Measurements from ENCODE around the gene ST8SIA5. TPM values are rescaled to one million over a fixed set of nuclear protein-coding genes. Genes with fewer than 3 reads are reported as not detected.

The ST8SIA5 gene
- total RNA-seq, 1 experiment from 2014 or later: 5.4 TPM

DNA sequence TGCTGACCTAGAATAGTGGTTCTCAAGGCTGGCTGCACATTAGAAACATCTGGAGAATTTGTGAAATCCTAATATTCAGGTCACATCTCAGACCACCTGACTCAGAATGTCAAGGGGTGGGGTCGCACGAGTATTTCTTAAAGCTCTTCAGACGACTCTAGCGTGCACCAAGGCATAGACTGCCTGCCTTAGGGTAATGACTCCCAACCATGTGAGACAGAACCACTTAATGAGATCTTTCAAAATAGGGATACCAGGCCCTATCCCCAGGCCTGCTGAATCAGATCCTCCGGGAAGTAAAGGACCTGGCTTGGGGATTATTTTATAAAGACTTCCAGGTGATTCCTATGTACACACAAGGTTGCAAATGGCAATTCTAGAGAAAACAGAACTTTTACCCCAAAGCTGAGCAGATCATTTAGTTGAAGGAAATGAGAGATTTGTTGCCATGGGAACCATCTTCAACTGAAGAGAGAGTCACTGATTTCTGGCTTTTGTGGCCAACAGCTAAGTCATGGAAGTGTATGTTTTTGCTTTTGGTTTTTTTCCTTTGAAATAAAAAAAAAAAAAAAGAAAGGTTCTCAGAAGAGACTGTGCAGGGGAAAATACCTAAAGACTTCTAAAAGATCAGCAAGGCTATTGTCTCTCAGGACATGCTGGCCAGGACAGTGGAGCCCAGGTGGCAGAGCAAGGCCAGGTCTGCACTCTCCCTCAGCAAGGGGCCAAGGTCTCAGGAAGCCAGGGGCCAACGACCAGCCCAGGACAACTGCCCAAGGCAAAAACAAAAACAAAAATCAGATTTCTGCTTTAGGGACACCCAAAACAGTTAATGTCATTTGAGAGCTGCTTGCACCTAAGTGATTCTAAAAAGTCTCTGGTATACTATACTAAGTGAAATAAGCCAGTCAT is 84.5 kb downstream of the ST8SIA5 start:
- TF ChIP-seq ZNF121 (CRISPR knock-in tag; IDR thresholded peaks at IDR 0.05) (0 out of 2 replicates have a peak, but pooled peaks have one; percentile 42), ZNF317 (CRISPR knock-in tag; IDR thresholded peaks at IDR 0.05; ENCODE audit: borderline replicate concordance, low read depth) (no peak)
- TF ChIP-seq, protein P1, sequence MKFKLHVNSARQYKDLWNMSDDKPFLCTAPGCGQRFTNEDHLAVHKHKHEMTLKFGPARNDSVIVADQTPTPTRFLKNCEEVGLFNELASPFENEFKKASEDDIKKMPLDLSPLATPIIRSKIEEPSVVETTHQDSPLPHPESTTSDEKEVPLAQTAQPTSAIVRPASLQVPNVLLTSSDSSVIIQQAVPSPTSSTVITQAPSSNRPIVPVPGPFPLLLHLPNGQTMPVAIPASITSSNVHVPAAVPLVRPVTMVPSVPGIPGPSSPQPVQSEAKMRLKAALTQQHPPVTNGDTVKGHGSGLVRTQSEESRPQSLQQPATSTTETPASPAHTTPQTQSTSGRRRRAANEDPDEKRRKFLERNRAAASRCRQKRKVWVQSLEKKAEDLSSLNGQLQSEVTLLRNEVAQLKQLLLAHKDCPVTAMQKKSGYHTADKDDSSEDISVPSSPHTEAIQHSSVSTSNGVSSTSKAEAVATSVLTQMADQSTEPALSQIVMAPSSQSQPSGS (CRISPR knock-in tag; IDR thresholded peaks at IDR 0.05; ENCODE audit: borderline replicate concordance, low read depth): no peak
- H3K27ac Mint-ChIP-seq: peak overlapping the region; percentile 21; the same call in 1 of the 2 replicates
- H3K27me3 Mint-ChIP-seq (ENCODE audit: low read depth): no peaks in the 10 kb centered on the region; the same call in 1 of the 2 replicates
- no peaks in the 10 kb centered on the region for H3K9me3 Mint-ChIP-seq
- DNase-seq (ENCODE audit: low spot score) (no peak), ATAC-seq (0 out of 2 replicates have a peak, but pooled peaks have one; percentile 23)
- H3K4me3 Mint-ChIP-seq: no peak overlapping the region
- CTCF ChIA-PET: interaction anchor here (1.7 to 3.7 kb wide), 3 partner anchors 11 to 154 kb away, joined by 4 to 26 read pairs (median 5); no protein-coding TSS in a partner anchor
- peaks cover 40% of the 10 kb centered on the region for H3K4me1 Mint-ChIP-seq
- no peaks in the 10 kb centered on the region for H3K36me3 Mint-ChIP-seq
- POLR2A ChIA-PET: interaction anchor here (0.7 kb wide), 1 partner anchor 13 kb away, joined by 5 read pairs; no protein-coding TSS in a partner anchor

DNA sequence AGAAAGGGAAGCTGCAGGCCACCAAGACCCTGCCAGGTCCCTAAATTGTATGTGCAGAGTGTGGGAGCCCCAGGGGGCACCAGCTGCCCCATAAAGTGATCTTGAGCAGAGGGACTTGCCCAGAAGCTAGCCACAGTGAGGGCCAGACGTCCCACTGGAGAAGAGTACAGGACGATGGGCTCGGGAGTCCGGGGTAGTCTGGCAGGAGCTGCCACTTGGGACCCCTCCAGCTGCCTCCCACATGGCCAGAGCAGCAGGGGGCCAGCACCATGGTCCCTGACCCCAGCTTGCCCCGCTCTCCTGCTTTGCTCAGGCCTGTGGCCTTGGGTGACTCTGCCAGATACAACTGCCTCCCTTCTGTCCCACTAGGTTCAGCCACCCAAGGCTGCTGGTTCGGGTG is 88.2 kb downstream of the ST8SIA5 start:
- DNase-seq (ENCODE audit: low spot score) (no peak), ATAC-seq (no peak)
- Mint-ChIP-seq H3K27me3 (ENCODE audit: low read depth) (peaks cover 3% of the 10 kb centered on the region), H3K9me3 (peaks cover 7% of the 10 kb centered on the region), H3K4me3 (no peak overlapping the region), H3K27ac (no peak overlapping the region), H3K36me3 (peaks cover 1% of the 10 kb centered on the region), H3K4me1 (peaks cover 27% of the 10 kb centered on the region)
- ChIA-PET POLR2A (no interaction called here), CTCF (interaction anchor here (3.4 kb wide), 1 partner anchor 10 kb away, joined by 24 read pairs; no protein-coding TSS in a partner anchor)
- TF ChIP-seq, protein P2, sequence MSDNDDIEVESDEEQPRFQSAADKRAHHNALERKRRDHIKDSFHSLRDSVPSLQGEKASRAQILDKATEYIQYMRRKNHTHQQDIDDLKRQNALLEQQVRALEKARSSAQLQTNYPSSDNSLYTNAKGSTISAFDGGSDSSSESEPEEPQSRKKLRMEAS (CRISPR knock-in tag; IDR thresholded peaks at IDR 0.05): no peak
- TF ChIP-seq ZNF121 (CRISPR knock-in tag; IDR thresholded peaks at IDR 0.05) (no peak), NR1H2 (CRISPR knock-in tag; IDR thresholded peaks at IDR 0.05) (no peak), ZNF423 (CRISPR knock-in tag; IDR thresholded peaks at IDR 0.05) (no peak), JAZF1 (CRISPR knock-in tag; IDR thresholded peaks at IDR 0.05) (no peak)
- TF ChIP-seq, protein P3, sequence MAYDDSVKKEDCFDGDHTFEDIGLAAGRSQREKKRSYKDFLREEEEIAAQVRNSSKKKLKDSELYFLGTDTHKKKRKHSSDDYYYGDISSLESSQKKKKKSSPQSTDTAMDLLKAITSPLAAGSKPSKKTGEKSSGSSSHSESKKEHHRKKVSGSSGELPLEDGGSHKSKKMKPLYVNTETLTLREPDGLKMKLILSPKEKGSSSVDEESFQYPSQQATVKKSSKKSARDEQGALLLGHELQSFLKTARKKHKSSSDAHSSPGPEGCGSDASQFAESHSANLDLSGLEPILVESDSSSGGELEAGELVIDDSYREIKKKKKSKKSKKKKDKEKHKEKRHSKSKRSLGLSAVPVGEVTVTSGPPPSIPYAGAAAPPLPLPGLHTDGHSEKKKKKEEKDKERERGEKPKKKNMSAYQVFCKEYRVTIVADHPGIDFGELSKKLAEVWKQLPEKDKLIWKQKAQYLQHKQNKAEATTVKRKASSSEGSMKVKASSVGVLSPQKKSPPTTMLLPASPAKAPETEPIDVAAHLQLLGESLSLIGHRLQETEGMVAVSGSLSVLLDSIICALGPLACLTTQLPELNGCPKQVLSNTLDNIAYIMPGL (CRISPR knock-in tag; IDR thresholded peaks at IDR 0.05): no peak

DNA sequence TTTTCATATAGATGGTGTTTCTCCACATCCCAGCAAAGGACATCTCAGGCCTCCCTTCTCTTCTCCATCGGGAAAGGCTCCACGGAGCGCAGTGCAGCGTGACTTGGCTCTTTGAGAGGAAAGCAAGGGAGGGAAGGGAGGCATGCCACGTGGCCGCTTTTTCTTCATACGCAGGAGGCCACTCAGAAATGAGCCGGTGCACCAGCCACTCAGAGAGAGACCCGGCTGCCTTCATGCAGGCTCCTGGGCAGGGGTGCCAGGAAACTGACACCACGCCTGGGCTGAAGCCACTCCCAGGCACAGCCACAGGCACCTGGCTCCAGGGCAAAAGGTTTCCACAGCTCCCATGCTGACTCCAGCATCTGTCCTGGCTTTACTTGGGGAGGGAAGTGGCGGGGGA is 88.7 kb downstream of the ST8SIA5 start:
- ATAC-seq (peak; percentile 36), DNase-seq (ENCODE audit: low spot score) (no peak)
- Mint-ChIP-seq H3K4me1 (peaks cover 27% of the 10 kb centered on the region), H3K27ac (no peak overlapping the region), H3K27me3 (ENCODE audit: low read depth) (peaks cover 7% of the 10 kb centered on the region), H3K4me3 (no peak overlapping the region), H3K9me3 (peaks cover 12% of the 10 kb centered on the region), H3K36me3 (peaks cover 7% of the 10 kb centered on the region)
- POLR2A ChIA-PET: no interaction called here
- CTCF ChIA-PET: interaction anchor here (3.4 kb wide), 1 partner anchor 10 kb away, joined by 24 read pairs; no protein-coding TSS in a partner anchor
- TF ChIP-seq ZNF671 (CRISPR knock-in tag; IDR thresholded peaks at IDR 0.05) (no peak), FOXJ3 (CRISPR knock-in tag; IDR thresholded peaks at IDR 0.05; ENCODE audit: borderline replicate concordance) (no peak), EMX1 (CRISPR knock-in tag; IDR thresholded peaks at IDR 0.05) (no peak), RORB (CRISPR knock-in tag; IDR thresholded peaks at IDR 0.05) (no peak)
- TF ChIP-seq, protein P4, sequence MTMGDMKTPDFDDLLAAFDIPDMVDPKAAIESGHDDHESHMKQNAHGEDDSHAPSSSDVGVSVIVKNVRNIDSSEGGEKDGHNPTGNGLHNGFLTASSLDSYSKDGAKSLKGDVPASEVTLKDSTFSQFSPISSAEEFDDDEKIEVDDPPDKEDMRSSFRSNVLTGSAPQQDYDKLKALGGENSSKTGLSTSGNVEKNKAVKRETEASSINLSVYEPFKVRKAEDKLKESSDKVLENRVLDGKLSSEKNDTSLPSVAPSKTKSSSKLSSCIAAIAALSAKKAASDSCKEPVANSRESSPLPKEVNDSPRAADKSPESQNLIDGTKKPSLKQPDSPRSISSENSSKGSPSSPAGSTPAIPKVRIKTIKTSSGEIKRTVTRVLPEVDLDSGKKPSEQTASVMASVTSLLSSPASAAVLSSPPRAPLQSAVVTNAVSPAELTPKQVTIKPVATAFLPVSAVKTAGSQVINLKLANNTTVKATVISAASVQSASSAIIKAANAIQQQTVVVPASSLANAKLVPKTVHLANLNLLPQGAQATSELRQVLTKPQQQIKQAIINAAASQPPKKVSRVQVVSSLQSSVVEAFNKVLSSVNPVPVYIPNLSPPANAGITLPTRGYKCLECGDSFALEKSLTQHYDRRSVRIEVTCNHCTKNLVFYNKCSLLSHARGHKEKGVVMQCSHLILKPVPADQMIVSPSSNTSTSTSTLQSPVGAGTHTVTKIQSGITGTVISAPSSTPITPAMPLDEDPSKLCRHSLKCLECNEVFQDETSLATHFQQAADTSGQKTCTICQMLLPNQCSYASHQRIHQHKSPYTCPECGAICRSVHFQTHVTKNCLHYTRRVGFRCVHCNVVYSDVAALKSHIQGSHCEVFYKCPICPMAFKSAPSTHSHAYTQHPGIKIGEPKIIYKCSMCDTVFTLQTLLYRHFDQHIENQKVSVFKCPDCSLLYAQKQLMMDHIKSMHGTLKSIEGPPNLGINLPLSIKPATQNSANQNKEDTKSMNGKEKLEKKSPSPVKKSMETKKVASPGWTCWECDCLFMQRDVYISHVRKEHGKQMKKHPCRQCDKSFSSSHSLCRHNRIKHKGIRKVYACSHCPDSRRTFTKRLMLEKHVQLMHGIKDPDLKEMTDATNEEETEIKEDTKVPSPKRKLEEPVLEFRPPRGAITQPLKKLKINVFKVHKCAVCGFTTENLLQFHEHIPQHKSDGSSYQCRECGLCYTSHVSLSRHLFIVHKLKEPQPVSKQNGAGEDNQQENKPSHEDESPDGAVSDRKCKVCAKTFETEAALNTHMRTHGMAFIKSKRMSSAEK (CRISPR knock-in tag; IDR thresholded peaks at IDR 0.05; ENCODE audit: borderline replicate concordance): no peak
- TF ChIP-seq, protein P5, sequence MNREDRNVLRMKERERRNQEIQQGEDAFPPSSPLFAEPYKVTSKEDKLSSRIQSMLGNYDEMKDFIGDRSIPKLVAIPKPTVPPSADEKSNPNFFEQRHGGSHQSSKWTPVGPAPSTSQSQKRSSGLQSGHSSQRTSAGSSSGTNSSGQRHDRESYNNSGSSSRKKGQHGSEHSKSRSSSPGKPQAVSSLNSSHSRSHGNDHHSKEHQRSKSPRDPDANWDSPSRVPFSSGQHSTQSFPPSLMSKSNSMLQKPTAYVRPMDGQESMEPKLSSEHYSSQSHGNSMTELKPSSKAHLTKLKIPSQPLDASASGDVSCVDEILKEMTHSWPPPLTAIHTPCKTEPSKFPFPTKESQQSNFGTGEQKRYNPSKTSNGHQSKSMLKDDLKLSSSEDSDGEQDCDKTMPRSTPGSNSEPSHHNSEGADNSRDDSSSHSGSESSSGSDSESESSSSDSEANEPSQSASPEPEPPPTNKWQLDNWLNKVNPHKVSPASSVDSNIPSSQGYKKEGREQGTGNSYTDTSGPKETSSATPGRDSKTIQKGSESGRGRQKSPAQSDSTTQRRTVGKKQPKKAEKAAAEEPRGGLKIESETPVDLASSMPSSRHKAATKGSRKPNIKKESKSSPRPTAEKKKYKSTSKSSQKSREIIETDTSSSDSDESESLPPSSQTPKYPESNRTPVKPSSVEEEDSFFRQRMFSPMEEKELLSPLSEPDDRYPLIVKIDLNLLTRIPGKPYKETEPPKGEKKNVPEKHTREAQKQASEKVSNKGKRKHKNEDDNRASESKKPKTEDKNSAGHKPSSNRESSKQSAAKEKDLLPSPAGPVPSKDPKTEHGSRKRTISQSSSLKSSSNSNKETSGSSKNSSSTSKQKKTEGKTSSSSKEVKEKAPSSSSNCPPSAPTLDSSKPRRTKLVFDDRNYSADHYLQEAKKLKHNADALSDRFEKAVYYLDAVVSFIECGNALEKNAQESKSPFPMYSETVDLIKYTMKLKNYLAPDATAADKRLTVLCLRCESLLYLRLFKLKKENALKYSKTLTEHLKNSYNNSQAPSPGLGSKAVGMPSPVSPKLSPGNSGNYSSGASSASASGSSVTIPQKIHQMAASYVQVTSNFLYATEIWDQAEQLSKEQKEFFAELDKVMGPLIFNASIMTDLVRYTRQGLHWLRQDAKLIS (CRISPR knock-in tag; IDR thresholded peaks at IDR 0.05; ENCODE audit: borderline replicate concordance): no peak
- TF ChIP-seq, protein P6, sequence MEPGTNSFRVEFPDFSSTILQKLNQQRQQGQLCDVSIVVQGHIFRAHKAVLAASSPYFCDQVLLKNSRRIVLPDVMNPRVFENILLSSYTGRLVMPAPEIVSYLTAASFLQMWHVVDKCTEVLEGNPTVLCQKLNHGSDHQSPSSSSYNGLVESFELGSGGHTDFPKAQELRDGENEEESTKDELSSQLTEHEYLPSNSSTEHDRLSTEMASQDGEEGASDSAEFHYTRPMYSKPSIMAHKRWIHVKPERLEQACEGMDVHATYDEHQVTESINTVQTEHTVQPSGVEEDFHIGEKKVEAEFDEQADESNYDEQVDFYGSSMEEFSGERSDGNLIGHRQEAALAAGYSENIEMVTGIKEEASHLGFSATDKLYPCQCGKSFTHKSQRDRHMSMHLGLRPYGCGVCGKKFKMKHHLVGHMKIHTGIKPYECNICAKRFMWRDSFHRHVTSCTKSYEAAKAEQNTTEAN (CRISPR knock-in tag; IDR thresholded peaks at IDR 0.05): no peak
